Medulla oblongata (tissue), 1 donor: ENCODE data around the gene NUDT22.

Experiments
- DNase-seq: peaks from one replicate; pipeline ENCODE4 v3.0.0-alpha.2; 2015; ENCODE audit errors: extremely low spot score

NUDT22 gene

GRCh38 chr11:64206457-64207255, 19.4 kb upstream of the NUDT22 start, which contains the start of gene FERMT3:
Gene FERMT3, plus strand, starts transcription at chr11:64206721. Its CDS starts 644 bp downstream, at chr11:64207365.
- DNase-seq, result peak; percentile 53

DNA sequence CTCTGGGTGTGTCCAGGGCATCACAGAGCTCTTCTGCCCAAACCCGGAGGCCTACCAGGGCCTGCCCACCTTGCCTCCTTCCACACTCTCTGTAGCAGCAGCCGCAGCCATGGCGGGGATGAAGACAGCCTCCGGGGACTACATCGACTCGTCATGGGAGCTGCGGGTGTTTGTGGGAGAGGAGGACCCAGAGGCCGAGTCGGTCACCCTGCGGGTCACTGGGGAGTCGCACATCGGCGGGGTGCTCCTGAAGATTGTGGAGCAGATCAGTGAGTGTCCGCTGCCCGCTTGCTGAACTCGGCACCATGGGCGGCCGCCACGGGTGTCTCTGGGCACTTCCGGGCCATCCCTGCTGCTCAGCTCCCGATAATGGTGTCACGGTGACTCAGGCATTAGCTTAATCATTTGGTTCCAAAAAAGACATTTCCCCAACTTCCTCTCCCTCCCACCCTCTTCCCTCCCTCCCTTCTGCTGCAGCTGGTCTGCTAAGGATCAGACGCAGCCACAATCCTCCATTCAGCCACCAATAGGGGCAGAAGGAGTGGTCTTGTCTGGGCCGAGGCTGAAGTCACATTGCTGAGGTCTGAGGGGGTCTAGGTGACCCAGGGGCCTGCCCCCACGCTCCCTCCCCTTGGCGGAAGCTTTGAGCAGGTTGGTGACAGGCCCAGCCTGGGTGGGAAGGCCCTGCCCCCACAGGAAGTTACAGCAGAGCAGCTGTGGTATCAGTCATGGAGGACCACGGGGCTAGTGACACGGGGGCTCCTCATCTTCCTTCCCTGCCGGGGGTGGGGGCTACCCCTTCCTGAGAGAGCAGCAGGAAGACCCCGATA, 18.6 kb upstream of the NUDT22 start:
- DNase-seq, result no peak

DNA sequence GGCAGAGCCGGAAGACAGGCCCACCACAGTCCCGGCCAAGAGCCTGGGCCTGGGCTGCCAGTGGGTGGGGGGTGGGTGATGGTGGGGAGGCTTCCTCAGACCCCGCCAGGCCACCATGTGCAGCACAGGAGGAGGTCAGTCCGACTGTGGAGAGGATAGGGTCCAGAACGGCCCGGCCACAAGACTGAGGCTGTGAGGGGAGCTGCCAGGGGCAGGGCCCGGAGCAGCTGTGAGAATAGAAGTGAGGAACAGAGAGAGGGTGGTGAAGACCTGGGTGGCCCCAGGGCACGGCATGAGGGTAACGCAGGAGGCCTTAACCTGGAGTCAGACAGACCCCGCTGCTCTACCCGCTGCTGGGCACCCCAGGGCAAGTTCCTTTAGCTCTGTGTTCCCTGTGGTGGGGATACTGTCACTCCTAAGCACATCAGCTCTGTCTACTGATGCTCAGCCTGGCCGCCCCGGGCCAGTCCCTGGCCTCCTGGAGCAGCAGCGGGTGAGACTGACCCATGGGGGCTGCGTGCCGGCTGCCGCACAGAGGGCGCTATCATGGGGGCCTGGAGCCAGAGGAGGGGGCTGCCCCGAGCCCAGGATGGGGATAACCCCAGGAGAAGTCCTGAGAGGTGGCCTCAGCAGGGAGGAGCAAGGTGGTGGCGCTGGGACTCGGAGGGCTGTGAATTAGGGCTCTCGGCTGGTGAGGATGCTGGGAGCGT, 17.8 kb upstream of the NUDT22 start:
- DNase-seq, result no peak

- peak; percentile 43 for DNase-seq
These were observed 17.1 kb upstream of the NUDT22 start for GRCh38 chr11:64208796-64209562.

DNA sequence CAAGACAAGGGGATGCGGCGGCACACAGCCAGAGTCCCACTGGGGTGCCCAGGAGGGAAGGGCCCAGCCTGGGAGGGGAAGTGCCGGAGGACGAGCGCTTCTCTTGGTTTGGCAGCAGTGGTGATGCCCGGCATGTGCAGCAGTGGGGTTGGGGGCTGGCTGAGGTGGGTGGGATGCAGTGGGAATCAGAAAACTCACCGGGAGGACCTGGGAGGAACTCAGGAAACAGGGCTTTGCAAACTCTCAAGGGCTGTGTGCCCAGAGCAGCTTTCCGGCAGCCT, 16.6 kb upstream of the NUDT22 start:
- no peak for DNase-seq

DNA sequence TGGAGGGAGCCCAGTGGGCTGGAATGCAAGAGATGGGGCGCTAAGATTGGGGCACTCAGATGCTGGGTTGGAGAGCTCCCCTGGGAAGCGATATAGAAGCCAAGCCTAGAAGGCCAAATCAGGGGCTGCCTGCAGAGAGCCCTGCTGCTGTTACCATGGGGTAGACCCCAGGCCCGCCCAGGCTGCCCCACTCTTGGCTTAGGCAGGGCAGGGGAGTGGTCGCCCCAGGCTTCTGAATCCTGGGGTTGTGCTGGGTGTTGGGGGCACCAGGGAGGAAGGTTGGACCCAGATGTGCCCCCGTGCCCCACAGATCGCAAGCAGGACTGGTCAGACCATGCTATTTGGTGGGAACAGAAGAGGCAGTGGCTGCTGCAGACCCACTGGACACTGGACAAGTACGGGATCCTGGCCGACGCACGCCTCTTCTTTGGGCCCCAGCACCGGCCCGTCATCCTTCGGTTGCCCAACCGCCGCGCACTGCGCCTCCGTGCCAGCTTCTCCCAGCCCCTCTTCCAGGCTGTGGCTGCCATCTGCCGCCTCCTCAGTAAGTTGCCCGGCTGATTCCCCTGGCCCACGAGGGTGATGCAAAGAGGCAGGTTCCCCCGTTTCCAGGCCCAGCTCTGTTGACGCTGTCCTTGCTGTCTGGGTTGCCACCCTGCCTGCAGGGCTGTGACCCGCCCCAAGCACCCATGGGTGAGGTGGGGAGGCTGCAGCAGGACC, 15.6 kb upstream of the NUDT22 start:
- no peak for DNase-seq

DNA sequence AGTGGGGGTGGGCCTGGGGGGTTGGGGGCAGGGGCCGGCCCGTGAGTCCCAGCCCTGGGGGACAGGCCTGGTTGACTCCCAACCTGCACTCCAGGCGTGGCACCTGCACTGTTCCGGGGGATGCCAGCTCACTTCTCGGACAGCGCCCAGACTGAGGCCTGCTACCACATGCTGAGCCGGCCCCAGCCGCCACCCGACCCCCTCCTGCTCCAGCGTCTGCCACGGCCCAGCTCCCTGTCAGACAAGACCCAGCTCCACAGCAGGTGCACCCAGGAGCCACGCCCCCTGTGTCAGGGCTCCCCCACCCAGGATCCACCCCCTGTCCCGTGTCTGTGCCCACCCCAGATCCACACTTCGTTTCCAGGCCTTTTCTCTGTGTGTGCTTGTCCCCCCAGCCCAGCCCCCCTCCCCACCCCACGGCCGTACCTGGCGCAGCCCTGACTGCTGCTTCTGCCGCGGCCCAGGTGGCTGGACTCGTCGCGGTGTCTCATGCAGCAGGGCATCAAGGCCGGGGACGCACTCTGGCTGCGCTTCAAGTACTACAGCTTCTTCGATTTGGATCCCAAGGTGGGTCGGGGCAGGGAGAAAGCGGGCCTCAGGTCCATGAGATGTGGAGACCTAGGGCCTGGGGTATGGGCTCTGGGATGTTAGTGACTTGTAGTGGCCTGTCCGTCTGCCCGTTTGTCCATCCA, 14.7 kb upstream of the NUDT22 start:
- DNase-seq, result no peak

GRCh38 chr11:64216879-64217278, 9.2 kb upstream of the NUDT22 start:
- DNase-seq, result no peak

DNA sequence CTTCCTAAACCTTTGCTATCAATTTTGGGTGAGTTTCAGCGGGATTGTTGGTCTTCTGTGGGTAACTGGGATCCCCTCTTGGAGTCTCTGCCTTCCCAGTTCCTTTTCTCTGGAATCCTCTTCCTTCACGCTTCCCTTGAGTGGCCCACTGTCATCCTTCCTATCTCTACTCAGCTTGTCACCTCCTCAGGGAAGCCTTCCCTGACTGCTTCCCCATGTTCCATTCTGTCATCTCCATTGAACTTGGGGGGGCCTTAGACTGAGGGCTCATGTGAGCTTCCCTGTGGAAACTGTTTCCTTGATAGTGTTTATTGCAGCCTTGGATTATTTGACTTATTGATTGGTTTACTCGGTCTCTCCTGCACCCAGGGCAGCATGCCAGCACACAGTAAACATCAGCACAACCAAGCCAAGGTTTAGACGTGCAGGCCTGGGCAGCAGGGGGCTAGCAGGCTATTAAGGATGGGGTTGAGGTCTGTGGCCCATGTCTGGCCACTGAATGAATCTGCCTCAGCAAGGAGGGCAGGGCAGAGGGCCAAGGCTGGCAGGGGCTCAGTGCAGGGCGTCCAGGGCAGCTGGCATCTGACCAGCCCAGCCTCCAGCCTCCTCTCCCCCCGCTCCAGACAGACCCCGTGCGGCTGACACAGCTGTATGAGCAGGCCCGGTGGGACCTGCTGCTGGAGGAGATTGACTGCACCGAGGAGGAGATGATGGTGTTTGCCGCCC, 7.3 kb upstream of the NUDT22 start:
- DNase-seq, result no peak

DNA sequence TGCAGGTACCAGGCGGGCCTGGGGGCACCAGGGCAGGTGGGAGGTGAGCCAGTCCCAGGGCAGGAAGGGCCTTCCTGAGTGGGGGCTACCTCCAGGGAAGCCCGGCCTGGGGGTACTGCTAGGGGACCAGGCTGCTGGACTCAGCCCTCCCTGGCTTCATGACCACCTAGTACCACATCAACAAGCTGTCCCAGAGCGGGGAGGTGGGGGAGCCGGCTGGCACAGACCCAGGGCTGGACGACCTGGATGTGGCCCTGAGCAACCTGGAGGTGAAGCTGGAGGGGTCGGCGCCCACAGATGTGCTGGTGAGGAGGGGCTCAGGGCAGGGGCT, 6.8 kb upstream of the NUDT22 start:
- no peak for DNase-seq

DNA sequence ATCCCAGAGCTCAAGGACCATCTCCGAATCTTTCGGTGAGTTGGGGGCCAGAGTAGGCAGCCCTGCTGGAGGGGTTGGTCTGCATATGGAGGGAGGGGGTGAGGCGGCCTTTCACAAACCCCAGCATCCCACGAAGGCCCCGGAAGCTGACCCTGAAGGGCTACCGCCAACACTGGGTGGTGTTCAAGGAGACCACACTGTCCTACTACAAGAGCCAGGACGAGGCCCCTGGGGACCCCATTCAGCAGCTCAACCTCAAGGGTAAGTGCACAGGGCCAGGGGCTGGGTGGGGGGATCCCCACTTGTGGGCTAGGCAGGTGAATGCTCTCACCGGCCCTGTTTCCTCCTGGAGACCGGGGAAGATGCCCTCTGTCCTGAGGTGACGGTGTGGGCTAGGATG, 6.3 kb upstream of the NUDT22 start:
- DNase-seq, result no peak

- no peak for DNase-seq
These were observed 5.8 kb upstream of the NUDT22 start for GRCh38 chr11:64220271-64220670.

DNA sequence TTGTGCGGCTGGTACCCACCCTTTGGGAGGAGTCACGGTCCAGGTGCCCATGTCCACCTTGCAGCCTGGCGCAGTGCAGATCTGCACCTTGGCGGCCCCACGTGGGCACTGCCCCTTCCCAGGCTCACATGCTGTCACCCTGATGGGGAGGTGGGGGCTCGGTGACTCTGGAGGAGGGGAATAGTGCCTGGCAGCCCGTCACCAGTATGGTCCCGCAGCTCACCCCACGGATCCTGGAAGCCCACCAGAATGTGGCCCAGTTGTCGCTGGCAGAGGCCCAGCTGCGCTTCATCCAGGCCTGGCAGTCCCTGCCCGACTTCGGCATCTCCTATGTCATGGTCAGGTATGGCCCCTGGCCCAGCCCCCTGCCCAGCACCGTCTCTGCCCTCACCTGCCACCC, 5.3 kb upstream of the NUDT22 start:
- DNase-seq, result no peak

- no peak for DNase-seq
These were observed 3.4 kb upstream of the NUDT22 start for GRCh38 chr11:64222651-64223000.

DNA sequence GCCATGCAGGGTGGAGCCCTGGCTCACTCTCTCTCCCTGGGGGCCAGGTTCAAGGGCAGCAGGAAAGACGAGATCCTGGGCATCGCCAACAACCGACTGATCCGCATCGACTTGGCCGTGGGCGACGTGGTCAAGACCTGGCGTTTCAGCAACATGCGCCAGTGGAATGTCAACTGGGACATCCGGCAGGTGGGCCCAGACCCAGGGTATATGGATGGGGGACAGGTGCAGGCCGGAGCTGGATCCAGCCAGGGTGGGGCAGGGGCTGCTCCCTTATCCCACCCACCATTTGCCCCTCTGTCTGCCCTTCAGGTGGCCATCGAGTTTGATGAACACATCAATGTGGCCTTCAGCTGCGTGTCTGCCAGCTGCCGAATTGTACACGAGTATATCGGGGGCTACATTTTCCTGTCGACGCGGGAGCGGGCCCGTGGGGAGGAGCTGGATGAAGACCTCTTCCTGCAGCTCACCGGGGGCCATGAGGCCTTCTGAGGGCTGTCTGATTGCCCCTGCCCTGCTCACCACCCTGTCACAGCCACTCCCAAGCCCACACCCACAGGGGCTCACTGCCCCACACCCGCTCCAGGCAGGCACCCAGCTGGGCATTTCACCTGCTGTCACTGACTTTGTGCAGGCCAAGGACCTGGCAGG, 2.9 kb upstream of the NUDT22 start:
- DNase-seq, result no peak

DNA sequence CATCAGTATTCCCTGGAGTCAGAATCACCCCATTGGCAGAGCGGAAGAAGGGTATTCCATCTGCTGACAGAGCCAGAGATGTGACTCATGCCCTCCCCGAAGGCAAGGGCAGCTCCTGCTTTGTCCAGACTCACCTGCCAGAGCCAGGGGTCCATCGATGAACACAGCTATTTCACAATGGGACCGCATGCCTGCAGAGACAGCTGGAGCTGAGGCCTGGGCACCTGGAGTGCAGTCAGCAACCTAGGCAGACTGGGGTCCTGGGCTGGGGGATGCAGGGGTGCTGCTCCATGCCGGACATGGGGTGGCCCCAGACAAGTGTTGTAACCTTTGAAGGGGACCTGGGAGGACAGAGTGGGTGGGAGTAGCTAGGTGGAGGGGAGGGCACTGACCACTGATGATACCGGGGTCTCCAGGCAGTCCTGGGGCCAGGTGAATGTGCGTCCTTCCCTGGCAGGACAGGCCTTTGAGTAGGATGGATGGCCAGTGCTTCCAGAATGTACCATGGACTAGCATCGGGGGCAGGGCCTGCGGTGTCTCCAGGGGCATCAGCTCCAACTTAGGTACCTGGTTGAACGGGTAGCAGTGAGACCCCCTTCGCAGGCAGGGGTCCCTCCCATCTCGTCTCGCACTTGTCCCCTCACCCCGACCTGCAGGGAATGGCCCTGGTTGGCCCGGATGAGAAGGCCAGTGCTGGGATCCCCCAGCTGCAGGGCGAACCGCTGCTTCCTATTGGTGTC, 1.8 kb upstream of the NUDT22 start:
- DNase-seq, result no peak

DNA sequence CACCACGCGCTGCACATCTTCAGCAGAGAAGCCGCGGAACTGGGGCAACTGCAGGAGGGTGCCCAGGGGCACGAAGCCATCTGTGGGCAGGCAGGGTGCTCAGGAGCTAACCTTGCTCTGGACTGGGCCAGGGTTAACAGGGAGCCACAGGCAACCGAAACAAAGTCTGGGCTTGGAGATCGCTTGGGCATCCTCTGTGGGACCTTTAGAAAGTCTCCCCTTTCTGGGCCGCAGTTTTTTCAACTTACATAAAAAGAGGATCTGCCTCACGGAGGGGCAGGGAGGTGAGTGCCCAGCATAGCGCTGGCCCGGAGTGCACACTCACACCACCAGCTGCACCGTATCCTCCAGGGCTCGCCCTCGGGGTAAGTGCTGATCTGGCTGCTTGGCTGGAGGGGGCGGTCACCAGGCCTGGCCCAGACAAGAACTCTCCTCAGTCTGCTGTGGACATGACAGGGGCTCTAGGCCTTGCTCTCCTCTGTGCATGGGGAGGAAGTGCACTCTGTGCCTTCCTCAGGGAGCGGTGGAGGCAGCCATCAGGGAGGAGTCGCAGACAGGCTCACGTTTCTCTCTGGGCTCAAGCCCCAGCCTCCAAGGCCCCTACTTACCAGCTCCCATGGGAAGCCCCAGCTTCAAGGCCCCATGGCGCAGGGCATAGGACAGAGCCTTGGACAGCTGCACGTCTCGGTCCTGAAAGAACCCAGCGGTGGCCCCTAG, 1.0 kb upstream of the NUDT22 start:
- no peak for DNase-seq

GRCh38 chr11:64226507-64227051, 505 bp downstream of the NUDT22 start:
- peak; percentile 57 for DNase-seq
